Liver (tissue), 9 donors: ENCODE data around the gene TET2. TPM values are rescaled to one million over a fixed set of nuclear protein-coding genes. Genes with fewer than 3 reads are reported as not detected.

Experiments used
- DNase-seq: peaks from one replicate; pipeline ENCODE4 v3.0.0-alpha.2; 2017; ENCODE audit warnings: low spot score
- H3K27ac ChIP-seq, 2 donors: one replicate each; pipeline ENCODE4 v1.7.0; 2013; ENCODE audit warnings: inconsistent platforms in 2 of 2, low read length in 2 of 2, control low read depth in 1 of 2, low read depth in 1 of 2, mild to moderate bottlenecking in 1 of 2
- H3K27me3 ChIP-seq, 4 donors: one replicate each; pipeline versions ENCODE4 v1.6.1 to v1.7.0; 2013; ENCODE audit warnings: low read length in 3 of 4, inconsistent platforms in 1 of 4, mild to moderate bottlenecking in 1 of 4, moderate library complexity in 1 of 4; ENCODE audit not compliant: control insufficient read depth in 4 of 4, insufficient read depth in 4 of 4
- H3K36me3 ChIP-seq, 4 donors: one replicate each; pipeline versions ENCODE4 v1.6.1 to v1.7.0; 2013; ENCODE audit warnings: low read length in 3 of 4, mild to moderate bottlenecking in 3 of 4, low read depth in 1 of 4, moderate library complexity in 1 of 4; ENCODE audit not compliant: control insufficient read depth in 4 of 4, insufficient read depth in 3 of 4
- H3K4me1 ChIP-seq, 4 donors: one replicate each; pipeline versions ENCODE4 v1.6.1 to v1.7.0; 2013; ENCODE audit warnings: low read length in 3 of 4, mild to moderate bottlenecking in 3 of 4, moderate library complexity in 1 of 4; ENCODE audit not compliant: control insufficient read depth in 4 of 4, insufficient read depth in 4 of 4
- H3K4me3 ChIP-seq, 3 donors: one replicate each; pipeline versions ENCODE4 v1.6.1 to v1.7.0; 2013; ENCODE audit warnings: low read length in 3 of 3, control low read depth in 1 of 3, low read depth in 1 of 3, mild to moderate bottlenecking in 1 of 3
- H3K9ac ChIP-seq, 2 donors: one replicate each; pipeline ENCODE4 v1.7.0; 2013; ENCODE audit warnings: low read length in 2 of 2, mild to moderate bottlenecking in 2 of 2, moderate library complexity in 2 of 2, control low read depth in 1 of 2, low read depth in 1 of 2
- H3K9me3 ChIP-seq, 4 donors: one replicate each; pipeline versions ENCODE4 v1.6.1 to v1.7.0; 2013; ENCODE audit warnings: low read length in 3 of 4; ENCODE audit not compliant: control insufficient read depth in 4 of 4
- EGR1 ChIP-seq, 2 donors: IDR thresholded peaks; 2 replicates each; pipeline ENCODE4 v1.6.1; 2016 to 2018; ENCODE audit warnings: antibody characterized with exemption in 2 of 2, low read depth in 2 of 2
- FOXA1 ChIP-seq: IDR thresholded peaks from 2 replicates; pipeline ENCODE4 v1.6.1; 2016; ENCODE audit warnings: antibody characterized with exemption
- FOXA2 ChIP-seq: IDR thresholded peaks from 2 replicates; pipeline ENCODE4 v1.6.1; 2016; ENCODE audit warnings: antibody characterized with exemption
- GABPA ChIP-seq, 2 donors: IDR thresholded peaks in 1 of 2; conservative IDR thresholded peaks in 1 of 2; 2 replicates each; pipeline ENCODE4 v1.6.1; 2016; ENCODE audit warnings: antibody characterized with exemption in 2 of 2, mild to moderate bottlenecking in 1 of 2, moderate library complexity in 1 of 2
- HNF4A ChIP-seq, 2 donors: conservative IDR thresholded peaks; 2 replicates each; pipeline ENCODE4 v1.6.1; 2016; ENCODE audit warnings: antibody characterized with exemption in 2 of 2, mild to moderate bottlenecking in 2 of 2
- HNF4G ChIP-seq: IDR thresholded peaks from 2 replicates; pipeline ENCODE4 v1.6.1; 2016; ENCODE audit warnings: antibody characterized with exemption
- JUND ChIP-seq, 2 donors: IDR thresholded peaks; 2 replicates each; pipeline ENCODE4 v1.6.1; 2016; ENCODE audit warnings: antibody characterized with exemption in 2 of 2
- NR2F2 ChIP-seq: IDR thresholded peaks from 2 replicates; pipeline ENCODE4 v1.6.1; 2016; ENCODE audit warnings: antibody characterized with exemption
- RAD21 ChIP-seq, 2 donors: IDR thresholded peaks; 2 replicates each; pipeline ENCODE4 v1.6.1; 2016; ENCODE audit warnings: antibody characterized with exemption in 2 of 2, mild to moderate bottlenecking in 2 of 2
- RXRA ChIP-seq, 2 donors: IDR thresholded peaks; 2 replicates each; pipeline ENCODE4 v1.6.1; 2017 to 2018; ENCODE audit warnings: antibody characterized with exemption in 2 of 2, mild to moderate bottlenecking in 1 of 2
- SP1 ChIP-seq: IDR thresholded peaks from 2 replicates; pipeline ENCODE4 v1.6.1; 2018; ENCODE audit warnings: antibody characterized with exemption, mild to moderate bottlenecking
- TAF1 ChIP-seq: conservative IDR thresholded peaks from 2 replicates; pipeline ENCODE4 v1.6.1; 2016; ENCODE audit warnings: antibody characterized with exemption, mild to moderate bottlenecking
- YY1 ChIP-seq: IDR thresholded peaks from 2 replicates; pipeline ENCODE4 v1.6.1; 2016; ENCODE audit warnings: antibody characterized with exemption, mild to moderate bottlenecking
- WGBS: extraction: QIAGEN DNeasy Blood & Tissue Kit; methylation state at CpG from one replicate; pipeline ENCODE4 v1.1.7; 2013; 5-methylcytosine and 5-hydroxymethylcytosine counted together
- polyA plus RNA-seq, 2 donors: library from polyadenylated mRNA; stranded (reverse) in 1 of 2; unstranded in 1 of 2; fragments of 200-250 nt in 1 of 2; fragments of >200 nt in 1 of 2; fragmentation: Nextera tagmentation in 1 of 2; extraction: Ambion mirVana in 1 of 2; gene quantifications; one replicate each; pipeline versions ENCODE4 v1.2.1 to v1.2.3, GENCODE V29; 2013 to 2015
- total RNA-seq, 2 donors: library from RNA; depleted of rRNA; stranded (reverse); fragments of >200 nt; gene quantifications; one replicate each; pipeline ENCODE4 v1.2.3, GENCODE V29; 2014
- TF ChIP-seq, protein P1 (sequence below): fragments of 150-350 bp; IDR thresholded peaks from 2 replicates; pipeline ENCODE4 v1.5.1; 2017; ENCODE audit warnings: improper control_type of control experiment, low read depth, low read length; ENCODE audit not compliant: missing input control
- TF ChIP-seq, protein P2 (sequence below): IDR thresholded peaks from 2 replicates; pipeline ENCODE4 v1.6.1; 2016; ENCODE audit warnings: antibody characterized with exemption
- TF ChIP-seq, protein P3 (sequence below): IDR thresholded peaks from 2 replicates; pipeline ENCODE4 v1.6.1; 2016; ENCODE audit warnings: antibody characterized with exemption
- TF ChIP-seq, protein P4 (sequence below): IDR thresholded peaks from 2 replicates; pipeline ENCODE4 v1.6.1; 2016; ENCODE audit warnings: antibody characterized with exemption
- TF ChIP-seq, protein P5 (sequence below): IDR thresholded peaks from 2 replicates; pipeline ENCODE4 v1.6.1; 2016; ENCODE audit warnings: antibody characterized with exemption, mild to moderate bottlenecking
- donor health status: healthy.
- donor health status: healthy.
- donor health status: healthy.
- donor health status: healthy.
- donor health status: healthy.

The TET2 gene
- total and polyA plus RNA-seq, 4 donors, result 0.88 to 8.4 (median 5.5) TPM

DNA sequence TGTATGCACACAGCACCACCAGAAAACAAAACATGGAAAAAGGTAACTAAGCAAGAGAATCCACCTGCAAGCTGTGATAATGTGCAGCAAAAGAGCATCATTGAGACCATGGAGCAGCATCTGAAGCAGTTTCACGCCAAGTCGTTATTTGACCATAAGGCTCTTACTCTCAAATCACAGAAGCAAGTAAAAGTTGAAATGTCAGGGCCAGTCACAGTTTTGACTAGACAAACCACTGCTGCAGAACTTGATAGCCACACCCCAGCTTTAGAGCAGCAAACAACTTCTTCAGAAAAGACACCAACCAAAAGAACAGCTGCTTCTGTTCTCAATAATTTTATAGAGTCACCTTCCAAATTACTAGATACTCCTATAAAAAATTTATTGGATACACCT lies 90.2 kb downstream of the TET2 start:
- no peaks in the 10 kb centered on the region for H3K4me1 ChIP-seq
- H3K36me3 ChIP-seq, result peaks cover 3 to 28% (median 16%) of the 10 kb centered on the region in 4 donors
- H3K9ac ChIP-seq, result no peak overlapping the region
- no peak for TF ChIP-seq RXRA (IDR thresholded peaks at IDR 0.05)
- TF ChIP-seq HNF4G, result no peak
- TF ChIP-seq TAF1, result no peak
- TF ChIP-seq, protein P1, sequence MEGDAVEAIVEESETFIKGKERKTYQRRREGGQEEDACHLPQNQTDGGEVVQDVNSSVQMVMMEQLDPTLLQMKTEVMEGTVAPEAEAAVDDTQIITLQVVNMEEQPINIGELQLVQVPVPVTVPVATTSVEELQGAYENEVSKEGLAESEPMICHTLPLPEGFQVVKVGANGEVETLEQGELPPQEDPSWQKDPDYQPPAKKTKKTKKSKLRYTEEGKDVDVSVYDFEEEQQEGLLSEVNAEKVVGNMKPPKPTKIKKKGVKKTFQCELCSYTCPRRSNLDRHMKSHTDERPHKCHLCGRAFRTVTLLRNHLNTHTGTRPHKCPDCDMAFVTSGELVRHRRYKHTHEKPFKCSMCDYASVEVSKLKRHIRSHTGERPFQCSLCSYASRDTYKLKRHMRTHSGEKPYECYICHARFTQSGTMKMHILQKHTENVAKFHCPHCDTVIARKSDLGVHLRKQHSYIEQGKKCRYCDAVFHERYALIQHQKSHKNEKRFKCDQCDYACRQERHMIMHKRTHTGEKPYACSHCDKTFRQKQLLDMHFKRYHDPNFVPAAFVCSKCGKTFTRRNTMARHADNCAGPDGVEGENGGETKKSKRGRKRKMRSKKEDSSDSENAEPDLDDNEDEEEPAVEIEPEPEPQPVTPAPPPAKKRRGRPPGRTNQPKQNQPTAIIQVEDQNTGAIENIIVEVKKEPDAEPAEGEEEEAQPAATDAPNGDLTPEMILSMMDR, result no peak
- TF ChIP-seq, protein P2, sequence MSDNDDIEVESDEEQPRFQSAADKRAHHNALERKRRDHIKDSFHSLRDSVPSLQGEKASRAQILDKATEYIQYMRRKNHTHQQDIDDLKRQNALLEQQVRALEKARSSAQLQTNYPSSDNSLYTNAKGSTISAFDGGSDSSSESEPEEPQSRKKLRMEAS, result no peak
- DNase-seq, result no peak
- no peak overlapping the region for H3K4me3 ChIP-seq
- no peaks in the 10 kb centered on the region for H3K27me3 ChIP-seq
- H3K27ac ChIP-seq, result no peak overlapping the region
- H3K9me3 ChIP-seq, result peaks cover 0 to 2% (median 0%) of the 10 kb centered on the region in 4 donors
- WGBS, result 94% methylated on average over 2 of the region's 2 CpGs

DNA sequence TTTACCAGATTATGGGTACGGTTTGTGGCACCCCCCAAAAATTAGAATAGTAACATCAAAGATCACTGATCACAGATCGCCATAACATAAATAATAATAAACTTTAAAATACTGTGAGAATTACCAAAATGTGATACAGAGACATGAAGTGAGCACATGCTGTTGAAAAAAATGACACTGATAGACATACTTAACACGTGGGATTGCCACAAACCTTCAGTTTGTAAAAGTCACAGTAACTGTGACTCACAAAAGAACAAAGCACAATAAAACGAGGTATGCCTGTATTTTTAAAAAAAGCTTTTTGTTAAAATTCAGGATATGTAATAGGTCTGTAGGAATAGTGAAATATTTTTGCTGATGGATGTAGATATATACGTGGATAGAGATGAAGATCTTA lies 93.4 kb downstream of the TET2 start:
- no peaks in the 10 kb centered on the region for H3K4me1 ChIP-seq
- H3K9me3 ChIP-seq, result peaks cover 0 to 2% (median 0%) of the 10 kb centered on the region in 4 donors
- no peaks in the 10 kb centered on the region for H3K27me3 ChIP-seq
- H3K9ac ChIP-seq, result no peak overlapping the region
- H3K4me3 ChIP-seq, result no peak overlapping the region
- no peak overlapping the region for H3K27ac ChIP-seq
- TF ChIP-seq JUND (IDR thresholded peaks at IDR 0.05), result no peak
- no peak for TF ChIP-seq TAF1
- no peak for TF ChIP-seq RXRA (IDR thresholded peaks at IDR 0.05)
- TF ChIP-seq RAD21 (IDR thresholded peaks at IDR 0.05), result no peak
- TF ChIP-seq, protein P2, result no peak
- no peak for TF ChIP-seq HNF4G
- no peak for TF ChIP-seq FOXA2
- no peak for TF ChIP-seq NR2F2
- no peak for TF ChIP-seq GABPA (IDR thresholded peaks at IDR 0.05 in 1 of 2, conservative IDR thresholded peaks at IDR 0.05 in 1 of 2)
- no peak for TF ChIP-seq YY1
- TF ChIP-seq HNF4A (conservative IDR thresholded peaks at IDR 0.05), result no peak
- no peak for TF ChIP-seq FOXA1
- TF ChIP-seq, protein P1, result no peak
- no peak for TF ChIP-seq SP1
- TF ChIP-seq, protein P3, sequence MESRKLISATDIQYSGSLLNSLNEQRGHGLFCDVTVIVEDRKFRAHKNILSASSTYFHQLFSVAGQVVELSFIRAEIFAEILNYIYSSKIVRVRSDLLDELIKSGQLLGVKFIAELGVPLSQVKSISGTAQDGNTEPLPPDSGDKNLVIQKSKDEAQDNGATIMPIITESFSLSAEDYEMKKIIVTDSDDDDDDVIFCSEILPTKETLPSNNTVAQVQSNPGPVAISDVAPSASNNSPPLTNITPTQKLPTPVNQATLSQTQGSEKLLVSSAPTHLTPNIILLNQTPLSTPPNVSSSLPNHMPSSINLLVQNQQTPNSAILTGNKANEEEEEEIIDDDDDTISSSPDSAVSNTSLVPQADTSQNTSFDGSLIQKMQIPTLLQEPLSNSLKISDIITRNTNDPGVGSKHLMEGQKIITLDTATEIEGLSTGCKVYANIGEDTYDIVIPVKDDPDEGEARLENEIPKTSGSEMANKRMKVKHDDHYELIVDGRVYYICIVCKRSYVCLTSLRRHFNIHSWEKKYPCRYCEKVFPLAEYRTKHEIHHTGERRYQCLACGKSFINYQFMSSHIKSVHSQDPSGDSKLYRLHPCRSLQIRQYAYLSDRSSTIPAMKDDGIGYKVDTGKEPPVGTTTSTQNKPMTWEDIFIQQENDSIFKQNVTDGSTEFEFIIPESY, result no peak
- TF ChIP-seq, protein P4, sequence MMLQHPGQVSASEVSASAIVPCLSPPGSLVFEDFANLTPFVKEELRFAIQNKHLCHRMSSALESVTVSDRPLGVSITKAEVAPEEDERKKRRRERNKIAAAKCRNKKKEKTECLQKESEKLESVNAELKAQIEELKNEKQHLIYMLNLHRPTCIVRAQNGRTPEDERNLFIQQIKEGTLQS, result no peak
- TF ChIP-seq EGR1 (IDR thresholded peaks at IDR 0.05; ENCODE audit: low read depth in 2 of 2), result no peak
- TF ChIP-seq, protein P5, sequence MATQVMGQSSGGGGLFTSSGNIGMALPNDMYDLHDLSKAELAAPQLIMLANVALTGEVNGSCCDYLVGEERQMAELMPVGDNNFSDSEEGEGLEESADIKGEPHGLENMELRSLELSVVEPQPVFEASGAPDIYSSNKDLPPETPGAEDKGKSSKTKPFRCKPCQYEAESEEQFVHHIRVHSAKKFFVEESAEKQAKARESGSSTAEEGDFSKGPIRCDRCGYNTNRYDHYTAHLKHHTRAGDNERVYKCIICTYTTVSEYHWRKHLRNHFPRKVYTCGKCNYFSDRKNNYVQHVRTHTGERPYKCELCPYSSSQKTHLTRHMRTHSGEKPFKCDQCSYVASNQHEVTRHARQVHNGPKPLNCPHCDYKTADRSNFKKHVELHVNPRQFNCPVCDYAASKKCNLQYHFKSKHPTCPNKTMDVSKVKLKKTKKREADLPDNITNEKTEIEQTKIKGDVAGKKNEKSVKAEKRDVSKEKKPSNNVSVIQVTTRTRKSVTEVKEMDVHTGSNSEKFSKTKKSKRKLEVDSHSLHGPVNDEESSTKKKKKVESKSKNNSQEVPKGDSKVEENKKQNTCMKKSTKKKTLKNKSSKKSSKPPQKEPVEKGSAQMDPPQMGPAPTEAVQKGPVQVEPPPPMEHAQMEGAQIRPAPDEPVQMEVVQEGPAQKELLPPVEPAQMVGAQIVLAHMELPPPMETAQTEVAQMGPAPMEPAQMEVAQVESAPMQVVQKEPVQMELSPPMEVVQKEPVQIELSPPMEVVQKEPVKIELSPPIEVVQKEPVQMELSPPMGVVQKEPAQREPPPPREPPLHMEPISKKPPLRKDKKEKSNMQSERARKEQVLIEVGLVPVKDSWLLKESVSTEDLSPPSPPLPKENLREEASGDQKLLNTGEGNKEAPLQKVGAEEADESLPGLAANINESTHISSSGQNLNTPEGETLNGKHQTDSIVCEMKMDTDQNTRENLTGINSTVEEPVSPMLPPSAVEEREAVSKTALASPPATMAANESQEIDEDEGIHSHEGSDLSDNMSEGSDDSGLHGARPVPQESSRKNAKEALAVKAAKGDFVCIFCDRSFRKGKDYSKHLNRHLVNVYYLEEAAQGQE, result no peak
- no peak for DNase-seq
- peaks cover 3 to 27% (median 16%) of the 10 kb centered on the region in 4 donors for H3K36me3 ChIP-seq
- 86% methylated on average over 5 of the region's 5 CpGs for WGBS
